B cell (primary cell): ENCODE results near the gene CDK6. TPM values are rescaled to one million over a fixed set of nuclear protein-coding genes. Genes with fewer than 3 reads are reported as not detected.

Experiments used
- ATAC-seq: fragments of 200-7000 bp; cut with Tn5 transposase; one replicate; pipeline ENCODE4 v1.10.0; 2021; ENCODE audit warnings: low read depth, mild to moderate bottlenecking, moderate number of reproducible peaks, moderate library complexity
- CTCF ChIA-PET: fragments of 350-600 bp; sonication (Branson Sonifier 250); formaldehyde crosslinking; loops from one replicate; lab custom pipeline; 2021; ENCODE audit warnings: antibody characterized with exemption, inconsistent platforms; lab: Charles Lee
- POLR2A ChIA-PET: fragments of 350-600 bp; sonication (Branson Sonifier 250); formaldehyde crosslinking; loops from one replicate; lab custom pipeline; 2021; ENCODE audit warnings: antibody characterized with exemption; lab: Charles Lee
- DNase-seq: peaks from one replicate; pipeline ENCODE4 v3.0.0; 2013
- H2AFZ ChIP-seq: 2 replicates; pipeline ENCODE4 v1.6.1; 2012; ENCODE audit warnings: mild to moderate bottlenecking, low read depth, low read length; ENCODE audit not compliant: insufficient read depth, poor library complexity, severe bottlenecking
- H3K27ac ChIP-seq, 2 donors: 1 replicate in 1 of 2; 2 replicates in 1 of 2; pipeline ENCODE4 v1.5.1; 2012 to 2013; ENCODE audit warnings: low read length in 2 of 2, mild to moderate bottlenecking in 2 of 2, moderate library complexity in 1 of 2
- H3K27me3 ChIP-seq, 4 experiments: fragments of 200-600 bp in 1 of 4; sonication (generic) in 1 of 4; replicated peaks in 1 of 4; 1 replicate in 2 of 4; 2 replicates in 2 of 4; pipeline versions ENCODE4 v1.6.1 to v1.7.0; 2013 to 2016; ENCODE audit warnings: low read length in 3 of 4, mild to moderate bottlenecking in 2 of 4, mixed read lengths in 1 of 4, moderate library complexity in 1 of 4; ENCODE audit not compliant: insufficient read depth in 4 of 4, control insufficient read depth in 3 of 4; ENCODE audit errors: control extremely low read depth in 1 of 4
- H3K36me3 ChIP-seq, 2 experiments: replicated peaks in 1 of 2; 1 replicate in 1 of 2; 2 replicates in 1 of 2; pipeline versions ENCODE4 v1.6.1 to v1.7.1; 2013; ENCODE audit warnings: low read length in 1 of 2; ENCODE audit not compliant: insufficient read depth in 2 of 2, control insufficient read depth in 1 of 2; ENCODE audit errors: control extremely low read depth in 1 of 2, extremely low read depth in 1 of 2
- H3K4me1 ChIP-seq, 2 donors: fragments of 200-600 bp in 1 of 2; sonication (generic) in 1 of 2; 1 replicate in 1 of 2; 2 replicates in 1 of 2; pipeline versions ENCODE4 v1.5.1 to v1.6.1; 2013 to 2017; ENCODE audit warnings: low read length in 2 of 2; ENCODE audit not compliant: control insufficient read depth in 2 of 2, insufficient read depth in 2 of 2
- H3K4me2 ChIP-seq: replicated peaks from 2 replicates; pipeline ENCODE3; 2012; ENCODE audit warnings: mild to moderate bottlenecking, low read depth, low read length; ENCODE audit not compliant: poor library complexity, severe bottlenecking
- H3K4me3 ChIP-seq, 5 experiments: fragments of 200-600 bp in 1 of 5; sonication (generic) in 1 of 5; 1 replicate in 3 of 5; 2 replicates in 2 of 5; pipeline versions ENCODE4 v1.5.1 to v1.7.0; 2011 to 2016; ENCODE audit warnings: low read length in 4 of 5, mild to moderate bottlenecking in 4 of 5, low read depth in 2 of 5, control low read depth in 1 of 5, moderate library complexity in 1 of 5; ENCODE audit not compliant: insufficient read depth in 1 of 5; ENCODE audit errors: control extremely low read depth in 1 of 5, extremely low read depth in 1 of 5
- H3K79me2 ChIP-seq: fragments of 200-600 bp; sonication (generic); one replicate; pipeline ENCODE4 v1.6.0; 2016; ENCODE audit warnings: low read length; ENCODE audit not compliant: control insufficient read depth, insufficient read depth
- H3K9ac ChIP-seq: fragments of 200-600 bp; sonication (generic); 2 replicates; pipeline ENCODE4 v1.6.1; 2017; ENCODE audit warnings: mild to moderate bottlenecking, low read length, moderate library complexity
- H3K9me3 ChIP-seq, 3 donors: one replicate each; pipeline versions ENCODE4 v1.6.1 to v1.7.1; 2013; ENCODE audit warnings: low read length in 2 of 3; ENCODE audit not compliant: control insufficient read depth in 2 of 3, insufficient read depth in 1 of 3; ENCODE audit errors: control extremely low read depth in 1 of 3
- H4K20me1 ChIP-seq: 2 replicates; pipeline ENCODE4 v1.6.0; 2012; ENCODE audit warnings: mild to moderate bottlenecking, low read length; ENCODE audit not compliant: insufficient read depth, control insufficient read depth, poor library complexity, severe bottlenecking
- H3K27ac Mint-ChIP-seq: one replicate; pipeline ENCODE4 v1.8.0; 2021; ENCODE audit warnings: mixed read lengths
- H3K27me3 Mint-ChIP-seq: one replicate; pipeline ENCODE4 v1.8.0; 2021; ENCODE audit warnings: mixed read lengths
- H3K4me1 Mint-ChIP-seq: one replicate; pipeline ENCODE4 v1.8.0; 2021; ENCODE audit warnings: mixed read lengths
- H3K4me3 Mint-ChIP-seq: one replicate; pipeline ENCODE4 v1.8.0; 2021; ENCODE audit warnings: mixed read lengths
- H3K9me3 Mint-ChIP-seq: one replicate; pipeline ENCODE4 v1.8.0; 2022; ENCODE audit warnings: mixed read lengths; ENCODE audit not compliant: insufficient read depth
- CTCF ChIP-seq: fragments of 200-600 bp; IDR thresholded peaks from one replicate; pipeline ENCODE4 v1.8.0; 2022; ENCODE audit warnings: antibody characterized with exemption, mild to moderate bottlenecking
- EZH2 ChIP-seq: IDR thresholded peaks from 2 replicates; pipeline ENCODE4 v1.6.1; 2012; ENCODE audit warnings: borderline replicate concordance, low read depth, mild to moderate bottlenecking, moderate library complexity, low read length; ENCODE audit not compliant: insufficient read depth, poor library complexity, severe bottlenecking
- WGBS: methylation state at CpG from one replicate; pipeline ENCODE4 v1.1.5; 2013; ENCODE audit warnings: missing lambda C conversion rate; ENCODE audit not compliant: insufficient coverage; 5-methylcytosine and 5-hydroxymethylcytosine counted together
- intact Hi-C: fragments of 100-400 bp; cut with micrococcal nuclease; formaldehyde crosslinking; loops from one replicate; pipeline ENCODE4 v1.10.0; 2022
- polyA plus RNA-seq: library from polyadenylated mRNA; depleted of rRNA; stranded (reverse); fragments of >200 nt; gene quantifications from 2 replicates; pipeline ENCODE4 v1.2.3, GENCODE V29; 2012
- total RNA-seq, 2 donors: library from RNA; stranded (reverse); fragments of 120-200 nt in 1 of 2; gene quantifications; 1 replicate in 1 of 2; 2 replicates in 1 of 2; pipeline versions ENCODE4 v1.2.3 to v1.2.4, GENCODE V29; 2013 to 2022

CDK6 gene
- total and polyA plus RNA-seq, 2 donors (not counting 1 experiment from before 2014, with no cell fraction given) = 3.0 to 14.6 TPM

GRCh38 chr7:92696584-92696983 lies 139.8 kb downstream of the CDK6 start:
- no peak overlapping the region for H3K27ac Mint-ChIP-seq
- no peak for DNase-seq
- POLR2A ChIA-PET = no interaction called here
- no peak overlapping the region for H3K4me3 Mint-ChIP-seq
- ATAC-seq = no peak
- H3K9me3 Mint-ChIP-seq = no peaks in the 10 kb centered on the region
- Histone ChIP-seq H3K9me3 (no peaks in the 10 kb centered on the region), H4K20me1 (no peaks in the 10 kb centered on the region), H3K9ac (no peak overlapping the region), H3K4me1 (no peaks in the 10 kb centered on the region), H3K27ac (no peak overlapping the region), H3K4me2 (no peak overlapping the region), H2AFZ (no peak overlapping the region), H3K36me3 (no peaks in the 10 kb centered on the region), H3K79me2 (no peaks in the 10 kb centered on the region), H3K27me3 (no peaks in the 10 kb centered on the region), H3K4me3 (no peak overlapping the region)
- peaks cover 6% of the 10 kb centered on the region for H3K4me1 Mint-ChIP-seq
- no CpG with 5 or more reads among the region's 4 CpGs for WGBS
- CTCF ChIA-PET = interaction anchor here (1.5 kb wide), 1 partner anchor 136 kb away, joined by 7 read pairs; no protein-coding TSS in a partner anchor
- no peak for TF ChIP-seq EZH2
- no peak for TF ChIP-seq CTCF
- H3K27me3 Mint-ChIP-seq = no peaks in the 10 kb centered on the region
- intact Hi-C loops = no loop called here

- H3K27ac Mint-ChIP-seq = no peak overlapping the region
- 81% methylated on average over 12 of the region's 15 CpGs for WGBS
- H3K9me3 Mint-ChIP-seq = no peaks in the 10 kb centered on the region
- intact Hi-C loops = no loop called here
- H3K4me1 ChIP-seq = no peaks in the 10 kb centered on the region
- H3K4me1 Mint-ChIP-seq = peaks cover 6% of the 10 kb centered on the region
- no peak overlapping the region for H3K27ac ChIP-seq
- H3K4me3 ChIP-seq = no peak overlapping the region
- DNase-seq (no peak), ATAC-seq (no peak)
- H3K9me3 ChIP-seq = no peaks in the 10 kb centered on the region
- no peak overlapping the region for H3K9ac ChIP-seq
- H3K27me3 ChIP-seq = no peaks in the 10 kb centered on the region
- no peaks in the 10 kb centered on the region for H4K20me1 ChIP-seq
- H2AFZ ChIP-seq = no peak overlapping the region
- H3K27me3 Mint-ChIP-seq = no peaks in the 10 kb centered on the region
- peak overlapping the region; percentile 13 for H3K4me3 Mint-ChIP-seq
- H3K4me2 ChIP-seq = no peak overlapping the region
- ChIA-PET CTCF (interaction anchor here (1.4 to 1.5 kb wide), 3 partner anchors 22 to 137 kb away, joined by 3 to 7 read pairs (median 4); no protein-coding TSS in a partner anchor), POLR2A (no interaction called here)
- no peaks in the 10 kb centered on the region for H3K36me3 ChIP-seq
- TF ChIP-seq CTCF (no peak), EZH2 (no peak)
- H3K79me2 ChIP-seq = no peaks in the 10 kb centered on the region
These were observed 140.8 kb downstream of the CDK6 start for GRCh38 chr7:92695308-92696261.
